ENCODE results near the gene YOD1. TPM values are rescaled to one million over a fixed set of nuclear protein-coding genes. Genes with fewer than 3 reads are reported as not detected.

Gene YOD1
- total RNA-seq, 1 experiment from 2014 or later = 3.8 TPM

GRCh38 chr1:207029701-207030521 is 21.1 kb downstream of the YOD1 start:
- H3K9me3 ChIP-seq (replicated peaks) = no peaks in the 10 kb centered on the region
- no peak overlapping the region for H3K27ac ChIP-seq
- no peaks in the 10 kb centered on the region for H3K36me3 ChIP-seq
- no peaks in the 10 kb centered on the region for H3K27me3 ChIP-seq
- no peak overlapping the region for H3K4me3 ChIP-seq
- DNase-seq = no peak
- no peaks in the 10 kb centered on the region for H3K4me1 ChIP-seq

DNA sequence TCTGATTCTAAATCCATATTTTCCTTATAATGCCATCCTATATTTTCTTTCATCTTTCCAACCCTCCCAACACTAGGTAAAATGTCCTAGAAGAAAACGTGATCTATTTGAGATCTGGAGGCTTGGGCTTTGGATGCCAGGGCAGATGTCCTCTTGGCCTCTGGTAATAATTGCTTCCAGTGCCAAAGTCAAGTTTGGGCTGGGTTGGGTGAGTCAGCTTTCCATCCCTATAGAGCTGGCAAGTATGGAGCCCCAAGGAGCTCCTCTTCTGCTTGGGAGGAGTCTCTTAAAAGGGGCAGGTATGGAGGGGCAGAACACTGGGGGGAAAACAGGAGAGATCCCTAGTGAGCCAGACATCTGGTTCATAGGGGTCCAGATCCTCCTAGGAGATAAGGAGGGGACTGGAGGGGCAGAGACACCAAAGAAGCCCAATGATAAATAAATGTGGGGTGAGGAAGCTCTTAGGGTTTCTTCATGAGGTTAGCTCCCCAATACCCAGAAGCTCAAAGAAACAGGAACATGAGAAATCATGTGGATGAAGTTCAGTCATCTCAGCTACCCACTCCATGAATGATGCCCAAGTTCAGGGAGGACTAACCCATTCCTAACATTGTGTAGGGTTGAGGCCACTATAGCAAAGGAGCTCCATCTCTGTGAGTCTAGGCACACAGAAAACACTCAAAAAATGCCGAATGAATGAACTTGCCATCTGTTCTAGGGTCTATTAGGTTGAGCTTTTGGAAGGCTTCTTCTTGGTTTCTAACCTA is 21.9 kb downstream of the YOD1 start:
- H3K27ac ChIP-seq = no peak overlapping the region
- no peaks in the 10 kb centered on the region for H3K27me3 ChIP-seq
- H3K36me3 ChIP-seq = no peaks in the 10 kb centered on the region
- no peaks in the 10 kb centered on the region for H3K4me1 ChIP-seq
- H3K4me3 ChIP-seq = no peak overlapping the region
- no peak for DNase-seq
- H3K9me3 ChIP-seq (replicated peaks) = no peaks in the 10 kb centered on the region

GRCh38 chr1:207027921-207028320 is 23.1 kb downstream of the YOD1 start:
- Histone ChIP-seq H3K9me3 (replicated peaks) (no peaks in the 10 kb centered on the region), H3K4me1 (no peaks in the 10 kb centered on the region), H3K27ac (no peak overlapping the region), H3K36me3 (no peaks in the 10 kb centered on the region), H3K4me3 (no peak overlapping the region), H3K27me3 (peaks cover 4% of the 10 kb centered on the region; the same call in 1 of the 2 replicates)
- DNase-seq = no peak

DNA sequence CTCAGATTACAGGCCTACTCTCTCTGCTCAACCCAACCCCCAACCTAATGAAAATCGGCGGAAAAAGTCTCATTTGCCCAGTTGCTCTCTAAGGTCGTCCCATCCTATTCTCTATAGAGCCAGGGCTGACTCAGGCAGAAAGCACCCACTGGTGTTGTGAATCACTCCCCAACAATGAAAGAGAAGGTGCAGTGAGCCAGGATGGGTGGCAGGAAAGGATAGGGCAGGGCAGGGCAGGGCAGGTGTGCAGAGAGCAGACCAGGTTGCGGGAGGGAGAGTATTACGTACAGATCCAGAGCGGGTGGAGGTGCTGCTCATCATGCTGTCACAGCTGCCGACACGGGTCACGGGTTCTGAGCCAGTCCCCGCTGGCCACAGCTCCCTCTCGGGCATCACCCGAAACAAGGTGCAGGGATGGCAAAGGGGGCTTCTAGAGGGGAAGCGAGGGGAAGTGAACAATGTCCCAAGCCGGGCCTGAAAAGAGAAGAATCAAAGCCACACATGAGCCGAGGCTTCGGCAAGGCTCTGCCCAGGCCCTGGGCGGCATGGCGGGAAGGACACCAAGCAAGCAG is 23.7 kb downstream of the YOD1 start:
- DNase-seq = no peak
- H3K27me3 ChIP-seq = peaks cover 10% of the 10 kb centered on the region; the same call in 1 of the 2 replicates
- no peak overlapping the region for H3K27ac ChIP-seq
- H3K4me3 ChIP-seq = no peak overlapping the region
- no peaks in the 10 kb centered on the region for H3K4me1 ChIP-seq
- H3K9me3 ChIP-seq (replicated peaks) = no peaks in the 10 kb centered on the region
- no peaks in the 10 kb centered on the region for H3K36me3 ChIP-seq

DNA sequence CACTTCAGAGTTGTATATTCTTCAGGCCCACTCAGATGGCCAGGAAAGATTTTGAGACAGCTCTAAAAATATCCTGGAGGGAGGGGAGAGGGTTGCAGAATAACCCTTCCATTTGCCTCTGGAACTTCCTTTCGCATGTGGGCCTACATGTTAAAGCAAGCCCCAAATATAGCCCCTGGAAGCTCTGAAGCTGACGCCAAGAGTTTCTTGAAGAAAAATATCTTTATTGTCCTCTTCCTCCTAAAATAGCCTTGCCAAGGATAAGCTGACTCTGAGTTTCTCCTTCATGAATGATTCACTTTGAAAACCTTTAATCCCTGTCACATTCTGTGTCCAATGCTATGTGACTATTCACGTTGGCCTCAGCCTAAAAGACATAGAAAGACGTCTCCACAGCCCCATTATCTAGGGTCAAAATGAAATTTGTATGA is 24.9 kb downstream of the YOD1 start:
- H3K4me3 ChIP-seq = no peak overlapping the region
- H3K4me1 ChIP-seq = no peaks in the 10 kb centered on the region
- no peak overlapping the region for H3K27ac ChIP-seq
- no peak for DNase-seq
- H3K9me3 ChIP-seq (replicated peaks) = no peaks in the 10 kb centered on the region
- H3K36me3 ChIP-seq = no peaks in the 10 kb centered on the region
- H3K27me3 ChIP-seq = peaks cover 11% of the 10 kb centered on the region; the same call in 1 of the 2 replicates

- no peak for DNase-seq
- no peaks in the 10 kb centered on the region for H3K36me3 ChIP-seq
- no peaks in the 10 kb centered on the region for H3K4me1 ChIP-seq
- no peak overlapping the region for H3K4me3 ChIP-seq
- peaks cover 11% of the 10 kb centered on the region; the same call in 1 of the 2 replicates for H3K27me3 ChIP-seq
- no peak overlapping the region for H3K27ac ChIP-seq
- H3K9me3 ChIP-seq (replicated peaks) = no peaks in the 10 kb centered on the region
Observed at GRCh38 chr1:207025146-207025880, 25.7 kb downstream of the YOD1 start.

DNA sequence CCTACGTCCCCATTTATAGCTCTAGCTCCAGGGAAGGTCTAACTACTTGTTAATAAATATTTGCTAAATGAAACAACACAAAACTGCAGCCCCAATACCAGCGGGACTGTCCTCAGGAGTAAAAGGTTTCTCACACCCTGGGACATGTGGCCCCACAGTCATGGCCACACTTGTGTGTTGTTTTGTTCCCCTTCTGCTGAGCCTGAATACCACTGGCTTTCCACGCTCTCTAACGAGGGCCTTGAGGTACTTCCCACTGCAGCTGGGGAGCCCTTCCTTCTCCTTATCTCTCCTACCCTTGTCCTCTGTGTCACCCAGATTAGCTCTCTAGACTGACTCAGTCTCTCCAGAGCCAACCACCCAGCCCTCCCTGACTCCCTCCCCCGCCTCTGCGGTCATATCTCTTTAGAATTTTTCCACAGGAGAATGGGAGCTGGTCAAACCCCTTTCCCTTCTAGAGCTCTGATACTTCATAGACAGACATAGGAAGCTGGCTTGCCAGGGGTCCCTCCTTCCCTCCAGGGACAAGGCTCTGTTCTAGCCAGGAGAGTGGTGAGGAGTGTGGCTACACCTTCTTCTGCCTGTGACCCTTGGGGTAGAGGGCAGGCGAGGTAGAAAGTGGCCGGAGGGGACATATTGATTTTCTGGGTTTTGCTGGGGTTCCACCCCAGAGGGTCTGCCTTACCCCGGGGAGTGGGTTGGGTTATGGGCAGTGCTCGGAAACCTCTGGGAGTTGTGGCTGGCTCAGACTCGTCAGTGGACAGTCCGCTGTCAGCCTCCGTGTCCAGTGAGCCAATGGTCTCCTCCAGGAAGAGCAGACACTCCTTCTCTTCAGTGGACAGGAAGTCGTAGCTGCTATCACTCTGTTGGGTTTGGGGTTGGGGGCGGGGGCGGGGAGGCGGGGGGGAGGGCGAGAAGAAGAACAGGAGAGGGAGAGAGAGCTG is 26.5 kb downstream of the YOD1 start:
- Histone ChIP-seq H3K4me1 (no peaks in the 10 kb centered on the region), H3K9me3 (replicated peaks) (no peaks in the 10 kb centered on the region), H3K27me3 (peaks cover 18% of the 10 kb centered on the region; the same call in 1 of the 2 replicates), H3K36me3 (no peaks in the 10 kb centered on the region), H3K27ac (no peak overlapping the region), H3K4me3 (no peak overlapping the region)
- DNase-seq = no peak

- no peaks in the 10 kb centered on the region for H3K4me1 ChIP-seq
- no peaks in the 10 kb centered on the region for H3K9me3 ChIP-seq (replicated peaks)
- peaks cover 18% of the 10 kb centered on the region; the same call in 1 of the 2 replicates for H3K27me3 ChIP-seq
- H3K36me3 ChIP-seq = no peaks in the 10 kb centered on the region
- H3K27ac ChIP-seq = no peak overlapping the region
- H3K4me3 ChIP-seq = no peak overlapping the region
- no peak for DNase-seq
Observed at GRCh38 chr1:207022996-207023679, 27.9 kb downstream of the YOD1 start.

DNA sequence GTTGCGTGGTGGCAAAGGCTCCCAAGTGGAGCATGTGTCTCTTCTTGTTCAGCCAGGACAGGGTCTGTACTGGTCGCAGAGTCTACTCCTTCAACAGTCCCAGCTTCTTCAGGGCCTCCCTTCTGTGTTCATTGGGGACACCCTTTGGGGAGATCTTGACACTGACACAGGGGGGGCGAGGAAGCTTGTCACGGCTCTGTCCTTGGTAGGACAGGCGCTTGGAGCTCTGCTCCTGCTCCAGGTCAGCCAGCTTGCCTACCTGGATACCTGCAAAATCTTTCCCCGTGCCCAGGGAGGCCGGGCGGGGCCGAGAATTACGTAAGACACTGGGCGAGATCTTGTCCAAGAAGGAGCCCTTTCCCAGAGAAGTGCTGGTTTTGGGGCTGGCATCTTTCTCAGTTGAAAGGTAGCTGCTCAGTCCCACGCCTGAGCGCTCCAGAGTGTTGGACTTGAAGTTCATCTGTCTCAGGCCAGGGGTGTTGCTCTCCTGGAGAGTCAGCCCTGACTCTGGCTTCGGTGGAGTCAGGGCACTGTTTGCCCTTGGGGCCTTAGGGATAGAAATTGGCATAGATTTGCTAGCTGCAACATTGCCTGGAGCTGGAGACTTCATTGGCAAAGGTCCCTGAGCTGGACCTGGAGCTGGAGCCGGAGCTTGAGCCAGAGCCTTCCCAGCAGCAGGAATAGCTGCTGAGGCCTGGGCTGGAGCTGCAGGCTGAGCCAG is 29.0 kb downstream of the YOD1 start:
- DNase-seq = no peak
- Histone ChIP-seq H3K4me1 (no peaks in the 10 kb centered on the region), H3K9me3 (replicated peaks) (no peaks in the 10 kb centered on the region), H3K4me3 (no peak overlapping the region), H3K27ac (no peak overlapping the region), H3K27me3 (peaks cover 18% of the 10 kb centered on the region; the same call in 1 of the 2 replicates), H3K36me3 (no peaks in the 10 kb centered on the region)

DNA sequence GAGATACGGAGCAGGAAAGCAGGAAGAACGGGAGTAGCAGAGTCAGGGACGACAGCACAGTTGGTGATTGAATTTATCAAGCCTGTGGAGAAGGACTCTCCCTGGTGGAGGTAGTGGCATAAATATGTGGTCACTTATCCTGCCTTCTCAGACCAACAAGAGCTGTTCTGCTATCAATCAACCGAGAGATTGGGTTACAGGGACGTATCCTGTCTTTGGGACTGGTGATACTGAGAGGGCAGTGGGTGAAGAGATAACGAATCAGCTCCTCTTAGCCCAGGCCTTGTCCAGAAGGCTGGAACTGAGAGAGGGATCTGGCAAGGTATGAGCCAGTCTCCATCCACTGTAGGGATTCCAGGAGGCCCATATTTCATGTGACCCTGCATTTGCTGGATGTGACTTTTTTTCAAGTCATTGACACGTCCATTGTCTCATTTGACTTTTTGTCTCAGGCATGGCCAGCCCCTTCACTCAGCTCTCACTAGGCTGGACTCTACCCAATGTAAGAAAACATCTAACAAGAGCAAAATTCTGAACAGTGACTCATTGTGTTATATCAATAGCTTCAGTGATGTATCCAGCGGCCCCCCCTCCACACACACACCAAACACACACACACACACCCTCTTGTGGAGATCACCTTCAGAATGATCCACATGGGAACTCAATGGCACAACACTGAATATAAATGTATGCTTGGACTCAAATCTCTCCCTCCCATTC is 29.7 kb downstream of the YOD1 start:
- Histone ChIP-seq H3K36me3 (no peaks in the 10 kb centered on the region), H3K4me1 (no peaks in the 10 kb centered on the region), H3K9me3 (replicated peaks) (no peaks in the 10 kb centered on the region), H3K27me3 (peaks cover 18% of the 10 kb centered on the region; the same call in 1 of the 2 replicates), H3K4me3 (no peak overlapping the region), H3K27ac (no peak overlapping the region)
- DNase-seq = no peak

GRCh38 chr1:207020709-207021107 is 30.3 kb downstream of the YOD1 start:
- no peak overlapping the region for H3K4me3 ChIP-seq
- H3K27ac ChIP-seq = no peak overlapping the region
- H3K9me3 ChIP-seq (replicated peaks) = no peaks in the 10 kb centered on the region
- no peaks in the 10 kb centered on the region for H3K4me1 ChIP-seq
- no peak for DNase-seq
- H3K36me3 ChIP-seq = no peaks in the 10 kb centered on the region
- H3K27me3 ChIP-seq = peaks cover 18% of the 10 kb centered on the region; the same call in 1 of the 2 replicates

GRCh38 chr1:207020065-207020708 is 30.8 kb downstream of the YOD1 start:
- DNase-seq = no peak
- Histone ChIP-seq H3K27ac (no peak overlapping the region), H3K9me3 (replicated peaks) (no peaks in the 10 kb centered on the region), H3K4me1 (no peaks in the 10 kb centered on the region), H3K27me3 (peaks cover 18% of the 10 kb centered on the region; the same call in 1 of the 2 replicates), H3K36me3 (no peaks in the 10 kb centered on the region), H3K4me3 (no peak overlapping the region)

Data from SJCRH30 (cell line).